ENCODE measurements around the gene ADAMTS18.
A peak's percentile ranks its signal among the peaks of the same experiment; 100 is the strongest.
"Not testable (repeated sequence)": the region's sequence is repeated elsewhere in the genome, so short reads cannot be mapped to it uniquely, and the experiment has no call there.

The ADAMTS18 gene

GRCh38 chr16:77273815-77274214 is 161.0 kb downstream of the ADAMTS18 start (continued):
- TF ChIP-seq ZBTB44 (tag by site-specific recombination; IDR thresholded peaks at IDR 0.05) (peak; percentile 99), ZNF660 (tag by site-specific recombination; IDR thresholded peaks at IDR 0.05) (peak; percentile 49; the same call in 1 of the 2 replicates), ZNF530 (tag by site-specific recombination; IDR thresholded peaks at IDR 0.05; ENCODE audit: low read depth) (no peak)

- TF ChIP-seq ZNF704 (tag by site-specific recombination; IDR thresholded peaks at IDR 0.05) (no peak), ZNF843 (tag by site-specific recombination; IDR thresholded peaks at IDR 0.05) (no peak), ZNF239 (tag by site-specific recombination; IDR thresholded peaks at IDR 0.05) (no peak), ZNF335 (tag by site-specific recombination; conservative IDR thresholded peaks at IDR 0.05) (no peak), YY1 (tag by site-specific recombination; IDR thresholded peaks at IDR 0.05) (no peak), ZNF473 (tag by site-specific recombination; IDR thresholded peaks at IDR 0.05) (no peak), PRDM4 (tag by site-specific recombination; IDR thresholded peaks at IDR 0.05) (no peak), ZNF324 (tag by site-specific recombination; IDR thresholded peaks at IDR 0.05) (no peak), ZSCAN30 (tag by site-specific recombination; IDR thresholded peaks at IDR 0.05) (no peak), ZNF830 (tag by site-specific recombination; IDR thresholded peaks at IDR 0.05; ENCODE audit: low read depth) (no peak), ZNF639 (tag by site-specific recombination; IDR thresholded peaks at IDR 0.05) (no peak)
- no peaks in the 10 kb centered on the region for H3K36me3 ChIP-seq (ENCODE audit: control insufficient read depth in 2 of 2, insufficient read depth in 1 of 2, low read length in 2 of 2)
Measured at GRCh38 chr16:77271532-77272426, 163.1 kb downstream of the ADAMTS18 start.

GRCh38 chr16:77266185-77266584 is 168.6 kb downstream of the ADAMTS18 start:
- CTCF ChIA-PET; POLR2A ChIA-PET; H3K4me1 ChIP-seq (ENCODE audit: control insufficient read depth, insufficient read depth, low read length); H3K27ac ChIP-seq (ENCODE audit: extremely low read depth, low read depth, low read length); H3K4me3 ChIP-seq (ENCODE audit: low read depth, low read length); H3K36me3 ChIP-seq (ENCODE audit: control insufficient read depth in 2 of 2, insufficient read depth in 1 of 2, low read length in 2 of 2); H3K9me3 ChIP-seq (ENCODE audit: control insufficient read depth, insufficient read depth, low read depth, low read length): not testable (repeated sequence)

More at GRCh38 chr16:77271532-77272426, 163.1 kb downstream of the ADAMTS18 start:
- ChIA-PET CTCF (no interaction called here), POLR2A (no interaction called here)
- no peak overlapping the region for H3K4me3 ChIP-seq (ENCODE audit: low read depth, low read length)
- H3K27ac ChIP-seq (ENCODE audit: extremely low read depth, low read depth, low read length): no peak overlapping the region
- no peaks in the 10 kb centered on the region; the same call in 1 of the 2 replicates for H3K4me1 ChIP-seq (ENCODE audit: control insufficient read depth, insufficient read depth, low read length)
- H3K9me3 ChIP-seq (ENCODE audit: control insufficient read depth, insufficient read depth, low read depth, low read length): no peaks in the 10 kb centered on the region; the same call in 1 of the 2 replicates

Measured in HEK293 (cell line).